HTR-8/SVneo (cell line): ENCODE results near the gene EMC7.
A peak's percentile ranks its signal among the peaks of the same experiment; 100 is the strongest.
"Not testable (repeated sequence)": the region's sequence is repeated elsewhere in the genome, so short reads cannot be mapped to it uniquely, and the experiment has no call there.

ENCODE experiments used
- DNase-seq: peaks from one replicate; pipeline ENCODE4 v3.0.0; 2011; ENCODE audit warnings: low spot score, mixed read lengths; ENCODE audit not compliant: insufficient read length
- FAIRE-seq: peaks from 2 replicates; lab custom pipeline; 2011; peaks lifted over from hg19 to GRCh38; lab: Jason Lieb, UNC

EMC7 gene

DNA sequence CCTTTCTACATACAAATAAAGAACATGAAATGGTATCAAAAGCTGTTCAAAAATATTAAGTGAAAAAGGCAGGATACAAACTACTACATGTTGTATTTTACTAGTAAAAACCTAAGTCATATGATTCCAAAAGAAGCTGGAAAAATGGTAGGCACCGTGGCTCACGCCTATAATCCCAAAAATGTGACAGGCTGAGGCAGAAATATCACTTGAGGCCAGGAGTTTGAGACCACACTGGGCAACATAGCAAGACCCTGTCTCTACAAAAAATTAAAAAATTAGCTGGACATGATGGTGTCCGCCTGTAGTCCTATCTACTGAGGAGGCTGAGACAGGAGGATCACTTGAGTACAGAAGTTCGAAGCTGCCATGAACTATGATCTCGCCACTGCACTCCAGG is 1.7 kb downstream of the EMC7 start:
- FAIRE-seq (no peak), DNase-seq (no peak)

DNA sequence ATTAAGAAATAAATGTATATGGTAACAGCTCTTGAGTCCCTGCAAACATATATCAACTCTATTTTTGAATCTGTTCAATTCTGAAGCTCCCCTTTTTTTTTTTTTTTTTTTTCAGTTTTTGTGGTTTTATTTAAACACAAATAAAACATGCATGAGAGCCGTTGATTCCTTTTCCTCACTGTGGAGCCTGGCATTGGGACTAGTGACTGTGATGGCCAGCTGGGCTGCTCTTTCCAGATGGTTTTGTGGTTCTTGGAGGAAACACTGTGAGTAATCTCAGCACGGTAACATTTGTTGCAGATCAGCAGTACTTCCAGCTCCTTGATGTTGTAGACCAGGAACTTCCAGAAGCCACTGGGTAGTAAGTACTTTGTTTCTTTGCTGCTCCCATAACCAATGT is 15.9 kb downstream of the EMC7 start:
- FAIRE-seq (no peak), DNase-seq (no peak)

GRCh38 chr15:34084086-34084485 is 17.6 kb downstream of the EMC7 start:
- FAIRE-seq = no peak
- DNase-seq = no peak

- no peak for DNase-seq
Observed at GRCh38 chr15:34079904-34080303, 21.8 kb downstream of the EMC7 start.

DNA sequence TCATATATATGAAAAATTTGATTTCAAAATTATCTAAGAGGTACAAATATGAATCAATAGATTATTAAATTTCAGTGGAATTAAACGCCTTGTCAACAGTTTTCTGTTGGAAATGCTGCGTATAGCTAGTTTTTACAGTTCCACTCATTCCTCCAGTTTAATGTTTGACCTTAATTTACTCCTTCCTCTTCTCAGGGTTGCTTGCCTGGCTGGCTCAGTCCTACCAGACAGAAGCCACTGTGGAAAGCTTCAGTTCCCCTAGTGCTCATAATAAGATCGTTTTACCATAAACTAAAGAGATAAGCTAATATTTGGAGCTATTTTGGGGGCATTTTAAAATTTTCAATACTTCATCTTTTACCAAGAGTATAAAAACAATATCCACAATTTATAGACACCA is 22.8 kb downstream of the EMC7 start:
- no peak for FAIRE-seq
- DNase-seq = no peak

More at GRCh38 chr15:34079904-34080303, 21.8 kb downstream of the EMC7 start:
- no peak for FAIRE-seq

DNA sequence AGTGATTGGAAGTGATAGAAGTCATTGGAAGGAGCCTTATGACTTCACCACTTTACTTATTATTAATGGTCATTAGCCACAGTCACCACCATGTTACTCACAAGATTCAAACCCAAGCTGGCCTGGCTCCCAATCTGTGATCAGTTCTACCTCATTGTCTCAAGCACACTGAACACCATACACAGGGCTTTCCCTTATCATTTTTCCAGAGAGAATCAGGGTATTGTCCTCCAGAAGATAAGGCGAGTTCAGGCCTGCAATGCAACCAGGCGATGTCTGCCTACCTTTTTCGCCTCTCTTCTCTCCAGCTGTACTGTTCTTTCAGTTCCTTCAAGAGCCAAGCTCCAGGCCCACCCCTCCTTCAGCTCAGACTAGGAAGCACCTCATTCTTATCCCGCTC is 24.9 kb downstream of the EMC7 start:
- DNase-seq (no peak), FAIRE-seq (no peak)

GRCh38 chr15:34070003-34070402 is 31.7 kb downstream of the EMC7 start:
- no peak for FAIRE-seq
- no peak for DNase-seq

- DNase-seq (no peak), FAIRE-seq (no peak)
Observed at GRCh38 chr15:34065941-34066340, 35.7 kb downstream of the EMC7 start.

GRCh38 chr15:34065261-34065660 is 36.4 kb downstream of the EMC7 start:
- no peak for DNase-seq
- no peak for FAIRE-seq

DNA sequence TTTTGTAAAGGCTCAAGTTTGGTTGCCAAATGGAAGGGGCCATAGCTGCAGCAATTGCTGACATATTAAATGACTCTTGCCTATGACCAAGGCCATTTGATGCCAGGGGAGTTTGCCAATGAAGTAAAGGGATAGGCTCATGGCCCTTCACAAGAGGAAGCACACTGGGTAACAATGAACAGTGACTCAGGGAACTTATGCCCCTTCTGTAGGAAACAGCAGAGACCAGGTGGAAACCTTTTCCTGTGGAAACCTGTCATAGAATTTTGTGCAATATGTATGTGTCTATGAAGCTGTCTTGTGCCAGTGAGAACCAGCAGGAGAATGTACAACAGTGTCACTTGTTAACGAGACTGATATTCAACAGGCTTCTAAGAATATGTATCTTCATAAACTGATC is 37.2 kb downstream of the EMC7 start:
- FAIRE-seq (no peak), DNase-seq (no peak)

- DNase-seq (no peak), FAIRE-seq (no peak)
Observed at GRCh38 chr15:34059946-34060345, 41.7 kb downstream of the EMC7 start.

GRCh38 chr15:34059476-34059875 is 42.2 kb downstream of the EMC7 start:
- no peak for FAIRE-seq
- DNase-seq = no peak

GRCh38 chr15:34056911-34057310 is 44.8 kb downstream of the EMC7 start:
- FAIRE-seq (no peak), DNase-seq (no peak)

DNA sequence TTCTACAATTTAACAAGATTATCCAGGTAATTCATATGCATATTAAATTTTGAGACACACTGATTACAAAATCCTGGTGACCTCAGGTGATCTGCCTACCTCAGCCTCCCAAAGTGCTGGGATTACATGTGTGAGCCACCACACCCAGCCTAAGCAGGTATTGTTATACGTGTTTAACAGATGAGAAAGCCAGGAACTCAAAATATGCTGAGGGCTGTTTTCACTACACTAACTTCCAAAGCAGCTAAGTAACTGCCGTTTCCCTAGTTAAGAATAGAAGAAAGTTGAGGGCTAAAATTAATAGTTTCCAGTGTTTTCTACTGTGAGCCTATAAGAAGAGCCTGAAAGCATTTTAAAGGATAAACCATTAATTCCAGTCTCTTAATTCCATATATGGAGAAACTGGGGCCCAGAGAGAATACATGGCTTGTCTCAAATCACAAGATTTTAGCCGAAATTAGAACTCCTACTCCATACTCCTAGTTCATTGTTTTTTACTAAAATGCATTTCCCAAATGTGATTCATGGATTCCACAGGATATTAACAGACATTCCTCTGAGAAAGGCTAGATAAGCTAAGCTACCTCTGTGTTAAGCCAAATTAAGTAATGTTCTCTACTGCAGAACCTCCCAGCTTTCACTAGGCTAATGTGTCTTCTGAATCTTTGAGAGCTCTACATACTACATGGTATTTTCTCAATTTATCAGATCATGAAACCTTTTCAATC is 45.6 kb downstream of the EMC7 start:
- DNase-seq = peak; percentile 48
- FAIRE-seq = no peak

DNA sequence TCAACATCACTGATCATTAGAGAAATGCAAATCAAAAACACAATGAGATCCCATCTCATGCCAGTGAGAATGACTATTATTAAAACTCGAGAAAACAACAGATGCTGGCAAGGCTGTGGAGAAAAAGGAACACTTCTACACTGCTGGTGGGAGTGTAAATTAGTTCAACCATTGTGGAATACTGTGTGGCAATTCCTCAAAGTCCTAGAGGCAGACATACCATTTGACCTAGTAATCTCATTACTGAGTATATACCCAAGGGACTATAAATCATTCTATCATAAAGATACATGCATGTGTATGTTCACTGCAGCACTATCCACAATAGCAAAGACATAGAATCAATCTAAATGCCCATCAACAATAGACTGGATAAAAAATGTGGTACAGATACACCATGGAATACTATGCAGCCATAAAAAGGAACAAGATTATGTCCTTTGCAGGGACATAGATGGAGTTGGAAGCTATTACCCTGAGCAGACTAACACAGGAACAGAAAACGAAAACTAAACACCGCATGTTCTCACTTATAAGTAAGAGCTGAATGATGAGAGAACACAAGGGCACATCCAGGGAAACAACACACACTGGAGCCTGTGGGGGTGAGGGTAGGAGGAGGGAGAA is 47.5 kb downstream of the EMC7 start:
- DNase-seq (no peak), FAIRE-seq (no peak)

DNA sequence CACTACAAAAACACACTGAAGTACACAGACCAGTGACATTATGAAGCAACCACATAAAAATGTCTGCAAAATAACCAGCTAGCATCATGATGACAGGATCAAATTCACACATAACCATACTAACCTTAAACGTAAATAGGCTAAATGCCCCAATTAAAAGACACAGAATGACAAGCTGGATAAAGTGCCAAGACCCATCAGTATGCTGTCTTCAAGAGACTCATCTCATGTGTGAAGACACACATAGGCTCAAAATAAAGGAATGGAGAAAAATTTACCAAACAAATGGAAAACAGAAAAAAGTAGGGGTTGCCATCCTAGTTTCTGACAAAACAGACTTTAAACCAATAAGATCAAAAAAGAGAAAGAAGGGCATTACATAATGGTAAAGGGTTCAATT is 51.3 kb downstream of the EMC7 start:
- FAIRE-seq, DNase-seq: not testable (repeated sequence)

DNA sequence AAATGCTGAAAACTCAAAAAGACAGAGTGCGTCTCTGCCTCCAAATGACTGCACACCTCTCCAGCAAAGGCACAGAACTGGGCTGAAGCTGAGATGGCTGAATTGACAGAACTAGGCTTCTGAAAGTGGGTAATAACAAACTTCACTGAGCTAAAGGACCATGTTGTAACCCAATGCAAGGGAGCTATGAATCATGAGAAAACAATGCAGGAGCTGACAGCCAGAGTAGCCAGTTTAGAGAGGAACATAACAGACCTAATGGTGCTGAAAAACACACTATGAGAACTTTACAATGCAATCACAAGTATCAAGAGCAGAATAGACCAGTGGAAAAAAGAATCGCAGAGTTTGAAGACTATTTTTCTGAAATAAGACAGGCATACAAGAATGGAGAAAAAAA is 52.5 kb downstream of the EMC7 start:
- no peak for DNase-seq
- peak; percentile 36 for FAIRE-seq

DNA sequence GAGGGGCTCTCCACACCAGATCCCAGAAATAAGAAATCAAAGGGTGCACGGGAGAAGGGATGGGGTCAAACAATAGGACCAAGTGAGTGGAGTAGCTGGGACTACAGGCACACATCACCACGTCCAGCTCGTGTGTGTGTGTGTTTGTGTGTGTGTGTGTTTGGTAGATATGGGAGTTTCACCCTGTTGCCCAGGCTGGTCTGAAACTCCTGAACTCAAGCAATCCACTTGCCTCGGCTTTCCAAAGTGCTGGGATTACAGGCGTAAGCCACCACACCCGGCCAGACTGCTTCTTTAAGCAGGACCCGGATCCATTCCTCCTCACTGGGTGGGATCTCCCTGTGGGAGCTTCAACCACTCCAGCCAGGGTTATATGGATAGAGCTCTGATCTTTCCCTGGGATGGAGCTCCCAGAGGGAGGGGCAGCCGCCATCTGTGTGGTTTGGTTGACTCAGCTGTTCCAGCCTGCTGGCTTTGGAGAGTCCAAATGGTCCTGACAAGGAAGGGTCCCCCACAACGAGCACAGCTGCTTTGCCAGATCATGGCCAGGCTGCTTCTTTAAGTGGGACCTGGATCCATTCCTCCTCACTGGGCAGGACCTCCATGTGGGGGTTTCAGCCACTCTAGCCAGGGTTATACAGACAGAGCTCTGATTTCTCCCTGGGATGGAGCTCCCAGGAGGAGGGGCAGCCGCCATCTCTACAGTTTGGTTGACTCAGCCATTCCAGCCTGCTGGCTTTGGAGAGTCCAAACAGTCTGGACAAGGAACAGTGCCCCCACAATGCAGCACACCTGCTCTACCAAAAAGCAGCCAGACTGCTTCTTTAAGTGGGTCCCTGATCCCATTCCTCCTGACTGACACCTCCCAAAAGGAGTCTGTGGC is 53.5 kb downstream of the EMC7 start:
- no peak for DNase-seq
- FAIRE-seq = no peak

DNA sequence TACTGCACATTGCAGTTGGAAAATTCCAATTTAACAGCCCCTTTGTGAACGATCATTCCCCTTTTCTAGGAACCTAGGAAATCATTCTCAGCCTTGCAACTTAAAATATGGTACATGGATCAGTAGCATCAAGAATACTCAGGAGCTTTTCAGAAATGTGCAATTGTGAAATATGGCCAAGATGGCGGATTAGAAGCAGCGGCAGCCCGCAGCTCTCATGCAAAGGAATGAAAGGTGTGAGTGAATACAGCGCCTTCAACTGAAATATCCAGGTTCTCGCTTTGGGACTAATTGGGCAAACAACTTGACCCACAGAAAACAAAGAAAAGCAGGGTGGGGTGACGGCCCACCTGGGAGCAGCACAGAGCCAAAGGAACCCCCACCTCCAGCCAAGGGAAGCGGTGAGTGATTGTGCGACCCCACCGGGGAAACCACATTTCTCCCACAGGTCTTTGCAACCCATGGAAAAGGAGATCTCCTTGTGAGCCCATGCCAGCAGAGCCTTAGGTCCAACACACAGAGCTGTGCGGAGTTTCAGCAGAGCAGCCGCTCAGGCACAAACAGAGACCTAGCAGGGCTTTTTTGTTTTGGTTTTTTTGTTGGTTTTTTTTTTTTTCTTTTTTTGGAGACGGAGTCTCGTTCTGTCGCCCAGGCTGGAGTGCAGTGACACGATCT is 55.1 kb downstream of the EMC7 start:
- DNase-seq = no peak
- FAIRE-seq = no peak

GRCh38 chr15:34043813-34044212 is 57.8 kb downstream of the EMC7 start:
- DNase-seq (no peak), FAIRE-seq (no peak)

DNA sequence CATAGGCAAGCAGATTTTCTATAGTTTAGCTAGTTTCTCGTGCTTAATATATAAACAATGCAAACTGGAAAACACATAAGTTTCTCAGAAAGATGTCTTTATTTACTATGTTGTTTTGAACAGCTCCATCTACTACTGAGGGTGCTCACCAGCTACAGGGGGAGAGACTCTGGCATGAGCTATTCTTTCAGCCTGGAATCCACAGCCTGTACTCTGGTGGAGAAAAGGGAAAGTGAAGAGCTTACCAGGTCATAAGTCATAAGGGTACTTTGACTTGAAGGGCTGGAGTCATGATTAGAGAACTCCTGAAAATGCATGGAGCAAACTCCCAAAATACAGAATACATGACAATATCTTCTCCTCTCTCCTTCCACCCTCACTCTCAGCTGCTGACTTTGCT is 58.3 kb downstream of the EMC7 start:
- FAIRE-seq (no peak), DNase-seq (no peak)
